HG03097 (cell line): ENCODE data around the gene KRT24.
"Not testable (repeated sequence)": the region's sequence is repeated elsewhere in the genome, so short reads cannot be mapped to it uniquely, and the experiment has no call there.

Experiments
- ATAC-seq: cut with Tn5 transposase; IDR thresholded peaks from one replicate; pipeline ENCODE4 v1.9.1; 2021; ENCODE audit not compliant: unreplicated experiment, low FRiP score

KRT24 gene

DNA sequence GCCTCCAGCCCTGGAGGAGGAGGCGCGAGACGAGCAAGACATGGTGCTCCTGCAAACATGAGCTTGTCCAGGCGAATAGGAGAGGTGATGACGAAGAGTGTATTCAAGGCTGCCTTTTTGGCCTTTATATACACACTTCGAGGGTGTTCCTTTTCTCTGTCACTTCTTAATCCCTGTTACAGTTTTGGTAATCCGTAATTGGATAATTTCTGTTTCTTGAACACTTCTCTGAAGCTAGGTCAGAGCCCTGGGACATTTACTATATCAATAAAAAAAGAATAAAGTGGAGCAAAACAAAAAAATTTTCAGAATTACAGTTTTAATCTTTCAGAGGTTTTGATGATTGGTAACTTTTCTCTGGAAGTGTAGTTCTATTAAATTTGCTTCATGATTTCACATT lies at the start of gene KRT24:
KRT24 (minus strand) TSS at position 101 of the 400 bp plus-strand sequence; CDS start at position 42, 59 bp downstream.
- ATAC-seq, result no peak

DNA sequence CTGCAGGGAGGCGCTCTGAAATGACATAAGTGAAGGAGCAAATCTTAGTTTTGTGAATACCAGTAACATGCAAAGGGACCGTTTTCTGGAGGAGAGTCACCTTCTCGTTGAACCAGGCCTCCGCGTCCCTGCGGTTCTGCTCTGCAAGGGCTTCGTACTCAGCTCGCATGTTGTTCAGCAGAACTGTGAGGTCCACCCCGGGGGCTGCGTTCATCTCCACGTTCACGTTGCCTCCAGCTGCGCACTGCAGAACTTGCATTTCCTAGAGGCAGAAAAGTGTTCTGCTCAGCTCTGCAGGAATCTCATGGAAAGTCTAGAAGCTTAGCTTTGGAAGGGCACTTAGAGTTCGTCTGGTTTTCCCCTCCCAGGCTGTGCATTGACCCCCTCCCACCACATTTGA lies 47.5 kb upstream of the KRT24 start:
- ATAC-seq, result no peak

DNA sequence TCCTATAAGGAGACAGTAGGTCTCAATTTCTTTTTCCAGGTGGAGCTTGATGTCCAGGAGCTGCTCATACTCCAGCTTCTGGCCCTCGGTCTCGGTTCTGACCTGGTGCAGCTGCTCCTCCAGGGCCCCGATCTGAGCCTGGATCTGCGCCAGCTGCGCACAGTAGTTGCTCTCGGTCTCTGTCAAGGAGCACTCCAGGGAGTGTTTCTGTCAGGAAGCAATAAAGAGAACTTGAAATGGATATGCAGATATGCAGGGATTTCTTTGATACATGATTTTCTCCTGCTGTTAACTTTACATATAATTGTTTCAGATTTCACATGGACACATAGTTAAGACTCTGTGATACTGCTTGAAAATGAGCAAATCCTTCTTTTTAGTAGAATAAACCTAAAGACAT lies 46.8 kb upstream of the KRT24 start:
- no peak for ATAC-seq

DNA sequence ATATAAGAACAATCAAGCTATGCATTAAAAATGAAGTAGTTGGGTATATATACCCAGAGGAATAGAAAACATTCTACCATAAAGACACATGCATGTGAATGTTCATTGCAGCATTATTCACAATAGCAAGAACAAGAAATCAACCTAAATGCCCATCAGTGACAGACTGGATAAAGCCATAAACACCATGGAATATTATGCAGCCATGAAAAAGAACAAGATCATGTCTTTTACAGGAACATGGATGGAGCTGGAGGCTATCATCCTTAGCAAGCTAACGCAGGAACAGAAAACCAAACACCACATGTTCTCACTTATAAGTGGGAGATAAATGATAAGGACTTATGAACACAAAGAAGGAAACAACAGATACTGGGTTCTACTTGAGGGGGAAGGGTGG lies 45.1 kb upstream of the KRT24 start:
- ATAC-seq, result not testable (repeated sequence)

DNA sequence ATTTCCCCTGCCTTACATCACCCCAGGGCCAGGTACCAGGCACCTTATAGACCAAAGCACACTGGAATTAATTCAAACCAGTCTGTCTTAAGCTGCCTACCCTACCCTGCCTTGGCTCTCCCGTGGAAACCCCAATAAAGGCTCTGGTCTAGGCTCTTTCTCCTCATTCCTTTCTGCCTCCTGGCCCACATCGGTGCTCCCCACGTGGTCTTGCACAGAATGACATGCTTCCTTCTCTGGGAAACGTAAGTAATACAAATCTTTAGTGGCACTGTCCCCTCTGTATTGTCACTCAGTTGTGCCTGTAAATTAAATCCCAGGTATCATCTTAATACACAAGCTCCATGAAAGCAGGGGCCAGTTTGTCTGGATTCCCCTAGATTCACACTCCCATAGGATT lies 35.0 kb upstream of the KRT24 start:
- ATAC-seq, result no peak

DNA sequence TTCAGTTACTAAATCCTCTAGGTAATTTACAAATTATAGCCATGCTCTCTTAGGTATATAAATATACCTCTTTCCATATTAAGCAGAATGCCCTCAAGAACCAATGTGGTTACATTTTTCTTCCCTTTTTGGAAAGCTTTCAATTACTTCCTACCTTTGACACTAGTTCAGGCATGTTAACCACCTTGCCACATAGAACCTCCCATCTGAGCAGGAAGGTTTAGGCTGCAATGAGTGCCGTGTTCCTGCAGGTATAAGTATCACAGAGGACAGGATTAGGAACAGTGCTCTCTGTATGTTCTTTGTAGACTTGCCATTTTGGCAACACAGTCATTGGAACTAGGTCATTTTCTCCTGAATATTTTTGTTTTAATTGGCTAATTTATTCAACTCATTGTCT lies 31.5 kb upstream of the KRT24 start:
- no peak for ATAC-seq

DNA sequence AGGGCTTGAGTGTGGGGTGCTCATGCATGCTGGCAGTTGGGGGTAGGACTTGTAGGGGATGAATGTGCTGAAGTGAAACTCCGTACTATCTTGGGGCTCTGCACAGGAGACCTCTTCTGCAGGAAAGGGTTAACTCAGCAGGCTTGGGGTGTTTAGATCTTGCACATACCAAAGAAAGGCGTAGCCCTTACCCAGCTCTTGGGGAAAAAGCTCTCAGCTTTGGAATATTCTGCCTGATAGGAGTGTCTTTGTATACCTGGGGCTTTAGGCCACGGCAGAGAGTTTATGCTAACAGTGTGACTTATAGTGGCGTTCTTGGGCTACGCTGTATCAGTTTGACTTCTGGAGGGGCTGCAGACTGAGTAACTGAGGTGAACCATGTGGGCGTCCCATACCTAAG lies 30.5 kb upstream of the KRT24 start:
- no peak for ATAC-seq

DNA sequence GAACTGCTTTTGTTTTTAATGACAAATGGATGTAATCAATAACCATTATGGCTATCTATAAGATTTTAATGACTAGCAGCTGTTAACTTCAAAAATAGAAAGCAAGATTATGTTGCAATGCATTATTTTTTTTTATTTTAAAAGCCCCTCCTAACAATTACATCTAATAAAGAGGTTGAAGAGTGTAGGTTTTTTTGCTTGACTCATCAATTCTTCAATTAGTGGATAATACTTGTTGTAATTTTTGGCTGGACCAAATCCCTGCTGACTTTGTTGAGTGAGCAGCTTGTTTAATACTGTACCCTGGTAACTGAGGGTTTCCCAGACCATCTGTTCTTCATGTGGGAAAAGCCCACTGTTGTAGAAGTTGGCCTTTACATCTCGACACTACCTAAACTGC lies 27.4 kb upstream of the KRT24 start:
- ATAC-seq, result no peak

DNA sequence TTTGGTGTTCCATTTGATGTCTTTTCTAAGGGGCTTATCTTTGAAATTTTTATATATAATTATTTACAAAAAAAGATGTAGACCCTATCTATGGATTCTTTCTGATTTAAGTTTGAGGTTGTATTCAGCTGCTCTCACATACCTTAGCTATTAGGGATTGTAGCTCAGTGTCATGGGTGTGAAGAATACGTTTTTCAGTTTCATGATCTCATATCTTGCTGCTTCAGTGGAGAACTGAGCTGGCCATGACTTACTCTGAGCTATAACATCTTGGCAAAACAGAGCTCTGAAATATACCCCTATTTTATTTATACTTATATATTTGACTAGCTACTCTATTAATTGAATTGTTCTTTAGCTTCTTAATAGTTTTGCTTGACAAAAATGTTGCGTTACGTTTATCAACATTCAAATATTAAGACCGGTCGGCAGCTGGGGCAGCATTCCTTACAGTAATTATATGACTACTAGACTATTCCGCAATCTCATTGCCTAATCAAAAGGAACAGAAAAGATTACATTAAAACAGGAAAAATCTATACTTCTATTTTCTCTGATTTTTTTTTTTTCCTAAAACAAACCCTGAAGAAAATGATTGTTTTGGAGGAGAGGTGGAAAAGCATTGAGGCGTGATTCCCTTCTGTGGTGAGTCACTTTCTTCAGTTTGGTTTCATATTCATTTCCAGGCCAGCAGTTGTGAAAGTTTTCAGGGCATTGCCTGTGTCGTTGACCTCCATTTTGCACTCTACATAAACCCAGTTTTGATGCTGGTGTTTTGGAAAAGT lies 24.1 kb upstream of the KRT24 start:
- no peak for ATAC-seq

DNA sequence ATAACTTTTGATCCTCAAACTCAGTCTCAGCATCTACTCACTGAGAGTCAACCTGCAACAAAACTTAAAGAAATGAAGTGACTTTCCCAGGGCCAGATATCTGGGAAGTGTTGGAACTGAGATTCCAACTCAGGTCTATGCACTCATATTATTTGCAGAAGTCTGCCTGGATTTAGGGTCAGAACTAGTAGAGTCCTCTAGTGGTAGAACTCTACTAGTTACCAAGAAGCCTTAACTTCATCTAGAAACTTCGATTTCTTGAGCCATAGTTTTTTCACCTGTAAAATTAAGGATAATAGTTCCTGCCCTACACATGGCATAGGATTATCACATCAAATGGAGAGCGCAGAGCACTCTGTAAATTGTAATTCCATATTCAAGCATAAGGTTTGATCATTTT lies 23.4 kb upstream of the KRT24 start:
- ATAC-seq, result no peak

DNA sequence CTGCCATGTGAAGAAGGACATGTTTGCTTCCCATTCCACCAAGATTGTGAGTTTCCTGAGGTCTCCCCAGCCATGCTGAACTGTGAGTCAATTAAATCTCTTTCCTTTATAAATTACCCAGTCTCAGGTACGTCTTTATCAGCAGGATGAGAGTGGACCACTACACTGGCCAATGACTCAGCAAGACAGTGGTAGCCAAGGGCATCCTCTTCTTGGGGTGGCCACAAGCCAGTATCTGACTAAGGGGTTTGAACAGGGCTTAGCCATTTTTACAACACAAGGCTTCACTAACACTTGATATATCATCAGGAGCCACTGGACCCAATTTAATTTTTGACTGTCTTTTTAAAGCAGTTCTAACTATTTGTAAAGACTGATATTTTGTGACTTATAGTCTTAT lies 21.1 kb upstream of the KRT24 start:
- ATAC-seq, result no peak

DNA sequence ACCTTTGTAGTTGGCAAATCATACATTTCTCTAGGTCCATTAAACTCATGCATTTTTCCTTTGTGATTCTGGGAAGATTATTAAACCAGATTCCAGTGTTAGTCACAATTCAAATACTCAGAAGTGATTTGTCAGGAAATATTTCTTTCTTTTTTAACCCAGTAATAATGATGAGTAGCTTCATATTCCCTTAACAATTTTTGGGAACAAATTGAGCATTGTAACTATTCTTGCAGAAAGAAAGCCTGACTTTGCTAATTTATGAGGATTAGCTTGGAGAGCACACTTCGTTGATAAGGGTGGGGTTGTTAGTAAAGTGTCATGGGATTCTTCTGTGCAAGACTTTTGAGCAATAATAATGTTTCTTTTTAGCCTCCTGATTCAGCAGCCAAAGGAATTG lies 18.7 kb upstream of the KRT24 start:
- no peak for ATAC-seq

DNA sequence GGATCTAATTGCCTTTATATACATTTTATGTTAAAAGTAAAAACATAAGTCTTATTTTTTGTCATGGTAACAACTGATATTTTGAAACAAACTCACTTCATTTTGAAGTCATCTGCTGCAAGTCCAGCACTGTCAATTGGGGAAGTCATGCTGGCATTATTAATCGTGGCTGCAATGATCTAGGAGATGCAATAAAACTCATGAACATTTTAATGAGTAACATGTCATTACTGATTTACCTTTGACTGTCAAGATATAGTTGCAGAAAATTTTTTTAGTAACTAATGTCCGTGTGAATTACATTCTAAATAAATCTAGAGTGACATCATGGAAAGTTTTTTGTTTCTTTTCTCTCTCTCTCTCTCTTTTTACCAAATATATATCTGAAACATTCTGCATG lies 17.3 kb upstream of the KRT24 start:
- ATAC-seq, result no peak

DNA sequence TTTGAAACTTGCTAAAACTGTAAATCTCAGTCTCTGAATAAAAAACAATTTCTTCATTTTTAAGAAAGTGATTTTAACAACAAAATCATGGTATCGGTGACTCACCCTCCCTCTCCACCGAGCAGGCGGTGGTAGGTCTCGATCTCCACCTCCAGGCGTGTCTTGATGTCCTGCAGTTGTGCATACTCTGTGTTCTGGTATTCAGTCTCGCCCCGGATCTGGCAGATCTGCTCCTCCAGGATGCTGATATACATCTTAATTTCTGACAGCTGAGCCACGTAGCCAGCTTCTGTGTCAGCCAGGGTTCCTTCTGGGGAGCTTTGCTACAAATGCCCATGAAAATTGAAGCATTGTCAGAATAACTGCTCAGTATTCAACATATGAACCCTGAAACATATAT lies 15.4 kb upstream of the KRT24 start:
- ATAC-seq, result no peak

DNA sequence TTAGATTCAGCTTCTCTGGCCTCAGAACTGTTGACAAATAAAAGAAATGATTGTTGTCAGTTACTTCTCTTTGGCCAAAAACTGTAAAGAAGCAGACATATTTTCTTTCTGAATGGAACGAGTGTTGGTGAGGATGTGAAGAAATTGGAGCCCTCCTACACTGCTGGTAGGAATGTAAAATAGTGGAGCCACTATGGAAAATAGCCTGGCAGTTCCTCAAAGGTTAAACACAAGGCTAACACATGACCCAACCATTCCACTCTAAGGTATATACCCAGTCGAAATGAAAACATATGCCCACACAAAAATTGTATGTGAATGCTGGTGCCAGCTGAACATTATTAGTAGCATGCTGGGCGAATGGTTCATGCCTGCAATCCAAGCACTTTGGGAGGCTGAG lies 14.2 kb upstream of the KRT24 start:
- no peak for ATAC-seq

DNA sequence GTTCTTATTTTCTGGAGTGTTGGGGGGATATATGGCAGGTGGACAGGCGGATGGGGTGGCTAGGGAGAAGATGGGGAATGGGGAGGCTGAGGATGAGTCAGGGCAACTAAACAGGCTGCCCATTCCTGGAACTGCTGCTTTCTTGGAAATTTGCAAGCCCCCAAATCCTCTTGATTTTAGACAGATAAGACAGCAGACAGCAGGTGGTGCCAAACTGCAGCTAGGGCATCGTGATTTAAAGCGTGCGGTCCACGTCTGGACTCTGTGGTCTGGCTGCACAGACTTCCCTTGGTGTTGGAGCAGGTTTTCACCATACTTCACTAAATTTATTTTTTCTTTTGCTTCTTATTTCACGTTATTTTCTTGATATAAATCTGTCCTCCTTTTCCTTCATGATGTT lies 10.9 kb upstream of the KRT24 start:
- ATAC-seq, result no peak

DNA sequence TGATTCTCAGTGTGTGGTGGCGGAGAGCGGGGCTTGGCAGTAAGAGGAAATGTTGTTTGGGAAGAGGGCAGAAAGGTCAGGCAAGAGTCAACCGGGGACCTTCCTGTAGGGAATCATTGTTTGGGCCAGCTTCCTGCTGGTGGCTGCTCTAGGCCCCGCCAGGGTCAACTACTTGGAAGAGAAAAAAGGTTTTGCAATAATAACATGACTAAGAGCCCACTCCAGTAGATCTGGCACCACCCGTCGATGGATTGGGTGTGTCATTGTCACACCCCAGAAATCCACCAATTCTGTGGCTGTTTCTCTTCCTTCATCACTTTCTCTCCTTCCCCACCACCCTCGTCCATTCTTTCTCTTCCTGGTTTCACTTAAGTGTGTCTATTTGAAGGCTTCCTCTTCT lies 4.2 kb upstream of the KRT24 start:
- ATAC-seq, result no peak

DNA sequence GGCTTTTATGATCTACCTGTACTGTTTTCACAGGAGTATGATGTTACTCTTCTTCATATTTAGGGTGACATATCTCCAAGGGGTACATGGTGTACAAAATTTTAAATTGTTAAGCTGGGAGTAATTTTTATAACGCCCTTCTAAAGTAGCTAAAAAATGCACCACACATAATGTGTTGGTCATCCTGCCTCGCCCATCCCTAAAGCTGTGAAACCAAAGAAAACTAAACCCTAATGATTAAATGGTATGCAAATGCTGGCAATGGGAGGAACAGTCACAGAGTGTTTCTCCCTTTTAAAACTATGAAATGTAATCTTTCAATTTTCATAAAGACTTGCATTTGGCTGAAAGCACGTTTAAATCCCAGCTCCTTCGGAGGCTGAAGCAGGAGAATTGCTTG lies 2.0 kb upstream of the KRT24 start:
- ATAC-seq, result no peak

DNA sequence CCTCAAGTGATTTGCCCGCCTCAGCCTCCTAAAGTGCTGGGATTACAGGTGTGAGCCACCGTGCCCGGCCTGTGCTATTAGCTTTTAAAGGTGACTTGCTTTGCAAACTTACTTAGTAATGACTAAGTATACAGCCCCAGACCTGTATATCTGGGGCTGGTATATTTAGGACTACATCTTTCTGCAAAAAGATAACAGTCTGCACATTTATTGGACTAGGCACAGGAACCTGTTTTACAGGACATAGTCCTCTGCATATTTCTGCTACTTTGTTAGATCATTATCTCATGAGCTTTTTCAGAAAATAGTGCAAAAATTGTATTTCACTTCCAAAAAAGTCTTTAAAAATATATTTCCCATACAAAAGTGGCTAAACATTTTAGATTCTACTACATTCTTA lies 1.3 kb downstream of the KRT24 start:
- ATAC-seq, result no peak

DNA sequence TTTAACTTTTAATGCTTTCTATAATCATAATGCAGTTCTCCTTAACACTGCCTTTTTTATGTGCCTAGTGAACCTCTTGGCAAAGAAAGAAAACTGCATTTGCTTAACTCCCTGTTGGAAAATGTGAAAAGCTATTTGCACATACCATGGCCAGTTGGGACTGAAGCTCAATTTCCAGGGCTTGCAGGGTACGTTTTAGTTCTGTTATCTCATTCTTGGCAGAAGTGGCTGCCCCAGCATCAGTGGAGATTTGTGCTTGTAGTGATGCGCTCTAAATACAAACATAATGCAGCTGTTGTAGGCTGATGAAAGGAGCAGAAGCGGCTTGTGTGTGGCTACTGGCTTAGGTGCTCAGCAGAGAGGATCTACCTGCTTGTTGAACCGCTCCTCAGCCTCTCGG lies 3.7 kb downstream of the KRT24 start:
- no peak for ATAC-seq

DNA sequence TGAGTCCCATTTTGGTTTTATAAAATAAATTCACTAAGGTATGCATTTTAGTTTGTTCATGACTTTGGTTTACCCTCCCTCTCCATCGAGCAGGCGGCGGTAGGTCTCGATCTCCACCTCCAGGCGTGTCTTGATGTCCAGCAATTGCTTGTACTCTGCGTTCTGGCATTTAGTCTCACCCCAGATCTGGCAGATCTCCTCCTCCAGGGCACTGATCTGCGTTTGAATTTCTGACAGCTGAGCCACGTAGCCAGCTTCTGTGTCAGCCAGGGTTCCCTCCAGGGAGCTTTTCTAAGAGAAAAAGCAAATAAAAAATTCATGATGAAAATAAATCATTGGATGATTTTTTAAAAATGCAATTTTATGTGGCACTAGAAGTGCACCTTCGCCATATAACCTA lies 4.2 kb downstream of the KRT24 start:
- ATAC-seq, result no peak

DNA sequence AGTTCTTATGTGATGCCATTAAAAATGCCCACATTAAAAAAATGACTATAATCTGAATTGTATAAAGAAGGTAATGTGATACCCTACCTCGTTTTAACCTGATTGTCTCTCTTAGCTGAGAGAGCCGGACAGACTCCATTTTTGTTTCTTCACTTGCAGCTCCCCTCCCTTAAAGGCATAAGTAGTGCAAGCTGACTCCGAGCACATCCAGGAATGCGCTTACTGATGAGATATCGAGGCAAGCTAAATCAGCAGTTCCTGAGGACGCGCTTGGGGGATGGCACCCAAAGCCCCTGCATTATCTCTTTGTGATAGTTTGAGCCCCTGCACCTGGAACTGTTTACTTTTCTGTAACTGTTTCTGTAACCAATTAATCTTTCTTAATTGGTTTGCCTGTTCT lies 6.3 kb downstream of the KRT24 start:
- no peak for ATAC-seq

DNA sequence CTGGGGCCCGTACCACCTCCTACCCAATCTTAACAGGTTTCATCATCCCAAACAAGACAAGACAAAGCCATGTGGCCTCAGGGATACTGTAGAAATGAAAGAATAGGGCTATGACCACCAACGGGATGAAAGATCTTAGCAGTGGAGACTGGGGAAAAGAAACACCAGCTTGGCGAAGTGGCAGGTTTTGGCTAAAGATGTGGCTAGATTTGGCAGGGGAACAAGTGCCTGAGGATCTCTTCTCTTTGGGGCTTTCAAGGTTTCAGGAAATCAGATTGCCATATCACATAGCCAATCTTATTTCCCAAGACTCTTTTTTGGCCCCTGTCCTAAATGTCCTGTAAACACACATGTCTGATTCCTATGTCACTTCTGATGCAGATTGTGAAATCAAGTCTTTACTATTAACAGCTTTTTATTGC lies 6.9 kb downstream of the KRT24 start:
- ATAC-seq, result no peak
